DLD1 (cell line): Measurements from ENCODE around the gene ENTHD1.
"Not testable (repeated sequence)": the region's sequence is repeated elsewhere in the genome, so short reads cannot be mapped to it uniquely, and the experiment has no call there.

Experiments
- in situ Hi-C: cut with HindIII; loops from 2 replicates; pipeline ENCODE4 v1.10.0; 2017; ENCODE audit warnings: low sequenced_read_pairs

ENTHD1 gene

GRCh38 chr22:39852799-39853198, 40.8 kb downstream of the ENTHD1 start:
- in situ Hi-C loops: no loop called here

DNA sequence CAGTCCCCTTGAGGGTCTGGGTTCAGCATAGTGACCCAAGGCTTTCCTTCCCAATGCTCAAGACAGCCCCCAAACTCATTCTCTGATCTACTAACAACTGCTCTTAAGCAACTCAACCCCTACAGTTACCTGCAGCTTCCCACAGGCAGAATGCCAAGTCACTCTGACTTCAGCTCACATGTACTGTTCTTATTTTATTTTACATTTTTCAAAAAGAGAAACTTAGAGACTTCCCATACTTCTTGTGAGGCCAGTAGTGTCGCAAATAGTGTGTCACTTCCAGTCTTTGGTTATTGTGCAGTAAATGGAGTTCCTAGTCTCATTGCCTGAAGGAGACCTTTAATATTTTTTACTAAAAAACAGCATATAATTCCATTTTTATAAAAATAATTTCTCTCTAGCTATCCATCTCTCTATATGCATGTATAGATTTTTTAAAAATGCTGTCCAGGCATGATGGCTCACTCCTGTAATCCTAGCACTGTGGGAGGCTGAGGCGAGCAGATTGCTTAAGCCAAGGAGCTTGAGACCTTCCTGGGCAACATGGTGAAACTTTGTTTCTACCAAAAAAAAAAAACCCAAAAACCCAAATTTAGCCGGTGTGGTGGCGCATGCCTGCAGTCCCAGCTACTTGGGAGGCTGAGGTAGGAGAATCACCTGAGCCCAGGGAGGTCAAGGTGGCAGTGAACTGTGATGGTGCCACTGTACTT, 41.8 kb downstream of the ENTHD1 start:
- in situ Hi-C loops: no loop called here

GRCh38 chr22:39847477-39847876, 46.1 kb downstream of the ENTHD1 start:
- in situ Hi-C loops: no loop called here

GRCh38 chr22:39846539-39846938, 47.0 kb downstream of the ENTHD1 start:
- in situ Hi-C loops: not testable (repeated sequence)

DNA sequence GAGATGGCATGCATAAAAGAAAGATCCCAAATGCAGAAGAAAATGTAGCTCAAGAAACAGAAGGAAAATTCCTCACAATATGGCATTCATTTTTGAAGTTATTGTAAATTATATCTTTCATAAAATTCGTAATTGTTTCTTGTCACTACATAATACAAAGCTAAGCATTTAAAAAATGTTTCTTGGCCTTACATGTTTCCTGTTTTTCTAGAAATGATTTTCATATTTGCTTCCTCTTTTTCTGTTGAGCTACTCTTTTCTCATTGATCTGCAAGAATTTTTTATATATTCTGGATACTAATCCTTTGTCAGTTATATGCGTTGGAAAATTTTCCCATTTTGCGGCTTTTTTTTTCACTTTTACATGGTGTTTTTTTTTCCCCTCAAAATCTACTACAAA, 48.0 kb downstream of the ENTHD1 start:
- in situ Hi-C loops: no loop called here

GRCh38 chr22:39839917-39840510, 53.5 kb downstream of the ENTHD1 start:
- in situ Hi-C loops: no loop called here

DNA sequence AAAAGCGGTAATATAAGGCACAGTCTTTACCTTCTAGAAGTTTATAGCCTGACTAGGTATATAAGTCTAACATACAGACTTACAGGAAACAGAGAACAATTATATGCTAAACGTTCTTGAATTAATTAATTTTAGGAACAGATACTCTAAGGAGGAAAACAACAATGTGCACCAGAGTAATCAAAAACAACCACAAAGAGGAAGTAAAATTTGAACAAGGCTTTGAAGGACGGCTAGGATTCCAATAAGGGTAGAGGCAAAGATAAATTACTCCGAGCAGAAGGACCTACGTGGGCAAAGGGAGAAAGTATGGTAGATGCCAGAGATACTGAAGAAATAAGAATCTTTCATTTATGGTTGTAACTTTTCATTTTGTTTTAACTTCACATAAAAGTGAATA, 54.4 kb downstream of the ENTHD1 start:
- in situ Hi-C loops: no loop called here

GRCh38 chr22:39833610-39834009, 60.0 kb downstream of the ENTHD1 start:
- in situ Hi-C loops: no loop called here

DNA sequence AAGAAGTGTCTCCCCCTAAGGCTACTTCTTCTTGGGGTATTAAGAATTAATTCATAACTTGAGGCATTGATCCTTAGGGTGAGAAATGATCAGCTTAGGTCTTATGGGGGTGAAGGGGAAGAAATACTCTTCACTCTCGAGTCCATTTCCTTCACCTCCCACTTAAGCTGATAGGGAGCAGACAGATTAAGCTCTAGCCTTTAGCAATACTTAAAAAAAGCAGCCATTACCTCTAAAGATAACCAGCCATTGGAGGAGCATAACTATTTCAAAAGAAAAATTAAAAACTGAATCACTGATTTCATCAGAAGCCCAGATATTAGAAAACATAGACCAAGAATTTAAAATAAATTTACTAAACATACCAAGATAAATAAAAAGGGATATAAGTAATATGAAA, 60.5 kb downstream of the ENTHD1 start:
- in situ Hi-C loops: no loop called here

GRCh38 chr22:39832627-39833074, 60.9 kb downstream of the ENTHD1 start:
- in situ Hi-C loops: no loop called here

DNA sequence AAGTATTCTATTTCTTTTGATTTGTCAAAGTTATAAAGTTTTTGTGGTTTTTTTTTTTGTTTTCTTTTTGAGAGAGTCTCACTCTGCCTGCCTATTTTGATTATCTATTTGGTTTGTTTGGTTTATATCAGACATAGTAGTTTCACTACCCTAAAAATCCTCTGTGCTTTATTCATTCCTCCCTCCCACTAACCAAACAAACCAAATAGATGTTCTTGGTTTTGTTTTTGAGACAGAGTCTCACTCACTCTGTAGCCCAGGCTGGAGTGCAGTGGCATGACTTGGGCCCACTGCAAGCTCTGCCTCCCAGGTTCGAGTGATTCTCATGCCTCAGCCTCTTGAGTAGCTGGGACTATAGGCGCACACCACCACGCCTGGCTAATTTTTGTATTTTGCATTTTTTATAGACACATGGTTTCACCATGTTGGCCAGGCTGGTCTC, 67.9 kb downstream of the ENTHD1 start:
- in situ Hi-C loops: no loop called here

- in situ Hi-C loops: no loop called here
Measured at GRCh38 chr22:39821008-39821407, 72.6 kb downstream of the ENTHD1 start.

DNA sequence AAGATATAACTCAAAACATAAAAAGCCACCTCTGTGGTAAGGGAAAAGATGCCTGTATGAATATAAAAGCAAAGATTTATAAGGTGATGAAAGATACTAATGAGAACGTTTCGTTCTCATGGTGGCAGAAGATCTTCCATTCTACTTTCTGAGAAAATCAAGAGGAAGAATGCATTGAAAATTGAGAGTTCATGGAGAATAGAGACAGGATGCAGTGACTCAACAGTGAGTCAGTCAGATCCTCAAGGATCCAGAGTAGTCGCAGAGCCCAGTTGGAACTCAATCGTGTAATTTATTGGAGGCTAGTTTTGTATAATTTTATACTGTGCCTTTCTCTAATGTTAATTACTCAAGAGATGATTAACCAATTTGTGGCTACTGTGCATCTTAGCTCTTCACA, 73.3 kb downstream of the ENTHD1 start:
- in situ Hi-C loops: no loop called here

GRCh38 chr22:39819429-39819828, 74.1 kb downstream of the ENTHD1 start:
- in situ Hi-C loops: no loop called here

DNA sequence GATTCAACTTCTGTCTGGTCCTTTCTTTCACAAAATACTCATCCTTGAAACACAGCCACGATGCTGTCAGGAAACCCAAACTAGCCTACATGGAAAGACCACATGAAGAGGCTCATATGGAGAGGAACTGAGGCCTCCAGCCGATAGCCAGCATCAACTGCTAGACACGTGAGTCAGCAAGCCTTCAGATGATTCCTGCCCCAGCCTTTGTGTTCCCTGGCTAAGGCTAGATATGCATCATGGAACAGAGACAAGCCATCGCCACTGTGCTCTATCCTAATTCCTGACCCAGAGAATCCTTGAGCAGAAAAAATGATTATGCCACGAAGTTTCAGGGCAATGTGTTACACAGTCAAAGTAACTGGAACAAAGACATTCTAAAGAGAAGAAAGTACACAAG, 75.5 kb downstream of the ENTHD1 start:
- in situ Hi-C loops: no loop called here

- in situ Hi-C loops: no loop called here
Measured at GRCh38 chr22:39815932-39816331, 77.6 kb downstream of the ENTHD1 start.

DNA sequence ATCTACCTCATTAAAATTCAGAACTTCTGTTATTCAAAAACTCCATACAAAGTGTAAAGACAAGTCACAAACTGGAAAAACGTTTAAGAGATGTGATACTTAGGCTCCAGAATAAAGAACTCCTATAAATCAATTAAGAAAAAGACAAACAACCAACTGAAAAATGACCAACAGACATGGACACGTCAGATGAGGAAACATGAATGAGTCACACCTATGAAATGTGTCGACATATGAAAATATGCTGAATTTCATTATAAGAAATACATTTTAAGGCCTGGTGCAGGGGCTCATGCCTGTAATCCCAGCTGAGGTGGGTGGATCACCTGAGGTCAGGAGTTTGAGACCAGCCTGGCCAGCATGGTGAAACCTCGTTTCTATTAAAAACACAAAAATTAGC, 78.7 kb downstream of the ENTHD1 start:
- in situ Hi-C loops: no loop called here

DNA sequence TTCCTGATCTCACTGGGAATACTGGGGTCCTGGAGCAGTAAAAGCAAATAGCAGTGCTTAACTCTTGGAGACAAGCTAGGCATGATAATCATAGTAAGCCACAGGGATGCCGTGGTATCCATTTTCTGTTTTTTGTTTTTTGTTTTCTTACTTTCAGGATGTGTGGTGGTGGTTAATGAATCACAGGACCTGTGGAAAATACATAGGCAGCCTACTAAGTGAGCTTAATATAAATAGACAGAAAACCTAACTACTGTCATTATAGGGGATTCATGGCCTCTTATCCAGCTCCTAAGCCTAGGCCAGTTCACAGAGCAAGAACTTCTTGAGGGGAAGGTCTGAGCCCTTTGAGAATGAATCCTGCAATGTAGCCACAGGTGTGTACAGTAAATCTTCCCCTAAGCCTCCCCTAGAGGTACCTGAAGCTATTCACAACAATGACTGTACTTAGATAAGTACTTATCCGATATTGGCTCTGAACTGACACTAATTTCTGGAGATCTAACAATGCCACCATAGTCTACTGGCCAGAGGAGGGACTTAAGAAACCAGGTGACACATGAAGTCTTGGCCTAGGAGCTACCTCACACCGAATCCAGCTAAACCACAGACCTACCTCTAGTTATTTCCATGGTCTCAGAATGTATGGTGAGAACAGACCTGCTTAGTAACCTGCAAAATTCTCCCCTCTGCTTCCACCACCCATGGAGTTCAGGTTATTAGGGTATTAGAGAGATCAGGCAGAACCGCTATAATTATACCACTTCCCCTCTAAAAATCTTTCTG, 83.6 kb downstream of the ENTHD1 start:
- in situ Hi-C loops: no loop called here

GRCh38 chr22:39808081-39808480, 85.5 kb downstream of the ENTHD1 start:
- in situ Hi-C loops: no loop called here

- in situ Hi-C loops: no loop called here
Measured at GRCh38 chr22:39806109-39806508, 87.5 kb downstream of the ENTHD1 start.

GRCh38 chr22:39805117-39805516, 88.4 kb downstream of the ENTHD1 start:
- in situ Hi-C loops: no loop called here

GRCh38 chr22:39802682-39803081, 90.9 kb downstream of the ENTHD1 start:
- in situ Hi-C loops: no loop called here
